ENCODE data around the gene RPL7A. TPM values are rescaled to one million over a fixed set of nuclear protein-coding genes. Genes with fewer than 3 reads are reported as not detected.

The RPL7A gene
- total and polyA plus RNA-seq, 2 of the 13 experiments (the other 11 are each of a cell fraction or from before 2014, with no cell fraction given): 2,401 to 2,938 TPM

- peak; percentile 81 for TF ChIP-seq ZBTB2 (CRISPR knock-in tag; IDR thresholded peaks at IDR 0.05; ENCODE audit: low read depth)
- TF ChIP-seq RBFOX2 (IDR thresholded peaks at IDR 0.05; ENCODE audit: low read depth, low read length): peak; percentile 95
- TF ChIP-seq HBP1 (CRISPR knock-in tag; IDR thresholded peaks at IDR 0.05; ENCODE audit: low read depth): 0 out of 2 replicates have a peak, but pooled peaks have one; percentile 39
- no peak for TF ChIP-seq STAT5B (CRISPR knock-in tag; IDR thresholded peaks at IDR 0.05)
- peak; percentile 89 for TF ChIP-seq SP5 (CRISPR knock-in tag; IDR thresholded peaks at IDR 0.05; ENCODE audit: borderline replicate concordance, low read depth)
- TF ChIP-seq PRDM10 (CRISPR knock-in tag; IDR thresholded peaks at IDR 0.05; ENCODE audit: low read depth): no peak
- peak; percentile 46; the same call in 1 of the 2 replicates for TF ChIP-seq SAFB2 (CRISPR knock-in tag; IDR thresholded peaks at IDR 0.05; ENCODE audit: borderline replicate concordance, low read depth)
- TF ChIP-seq MAFK (conservative IDR thresholded peaks at IDR 0.05 in 1 of 2, IDR thresholded peaks at IDR 0.05 in 1 of 2; ENCODE audit: low read length in 2 of 2): no peak
- peak; percentile 53 for TF ChIP-seq SRSF1 (optimal IDR thresholded peaks at IDR 0.05; ENCODE audit: low read depth, low read length)
- TF ChIP-seq ZNF558 (CRISPR knock-in tag; IDR thresholded peaks at IDR 0.05; ENCODE audit: borderline replicate concordance): peak; percentile 79; the same call in 1 of the 2 replicates
- peak; percentile 31; the same call in 1 of the 2 replicates for TF ChIP-seq CCDC6 (CRISPR knock-in tag; IDR thresholded peaks at IDR 0.05)
- 0 out of 2 replicates have a peak, but pooled peaks have one; percentile 9 for TF ChIP-seq ZNF12 (CRISPR knock-in tag; IDR thresholded peaks at IDR 0.05)
- TF ChIP-seq ZNF563 (CRISPR knock-in tag; IDR thresholded peaks at IDR 0.05): peak; percentile 79
- peak; percentile 54; the same call in 1 of the 2 replicates for TF ChIP-seq NR2C2 (CRISPR knock-in tag; IDR thresholded peaks at IDR 0.05; ENCODE audit: borderline replicate concordance)
- TF ChIP-seq ZNF546 (CRISPR knock-in tag; conservative IDR thresholded peaks at IDR 0.05): peak; percentile 67; the same call in 1 of the 2 replicates
- peak; percentile 46; the same call in 1 of the 2 replicates for TF ChIP-seq DZIP1 (CRISPR knock-in tag; IDR thresholded peaks at IDR 0.05)
- TF ChIP-seq SOX13 (IDR thresholded peaks at IDR 0.05): no peak
- TF ChIP-seq SOX13 (CRISPR knock-in tag; conservative IDR thresholded peaks at IDR 0.05 in 1 of 2, IDR thresholded peaks at IDR 0.05 in 1 of 2): peak in 1 of 2 experiments; percentile 33; a peak in 1 of 4 replicates
These were observed 28.0 kb downstream of the RPL7A start, which contains the start of the genes STKLD1 and SURF4 (continued) for GRCh38 chr9:133375724-133376654.

Measured in HepG2 (cell line).